ENCODE data around the gene LNX1. TPM values are rescaled to one million over a fixed set of nuclear protein-coding genes. Genes with fewer than 3 reads are reported as not detected.

Gene LNX1
- total and polyA plus RNA-seq, 10 of the 15 experiments (the other 5 are each of a cell fraction or from before 2014, with no cell fraction given): 0.72 to 1.4 (median 1.0) TPM

DNA sequence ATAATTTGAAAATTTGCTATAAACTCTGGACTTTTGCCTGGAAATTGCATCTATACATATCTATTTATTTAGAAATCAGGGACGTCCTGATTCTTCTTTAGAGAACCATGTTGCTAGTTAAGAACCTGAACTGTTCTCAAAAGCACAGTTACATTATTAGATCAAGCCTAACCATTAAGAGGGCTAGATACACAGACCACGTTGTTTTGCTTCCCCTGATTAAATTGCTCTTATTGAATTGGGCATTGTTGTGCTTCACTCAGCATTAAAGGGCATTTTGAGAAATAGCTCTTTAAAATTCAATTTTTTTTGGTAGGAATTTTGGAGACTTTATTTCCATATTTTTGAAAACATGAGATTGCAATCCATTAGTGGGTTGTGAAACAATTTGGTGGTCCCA, 169.5 kb downstream of the LNX1 start (continued):
- TF ChIP-seq, protein P1, sequence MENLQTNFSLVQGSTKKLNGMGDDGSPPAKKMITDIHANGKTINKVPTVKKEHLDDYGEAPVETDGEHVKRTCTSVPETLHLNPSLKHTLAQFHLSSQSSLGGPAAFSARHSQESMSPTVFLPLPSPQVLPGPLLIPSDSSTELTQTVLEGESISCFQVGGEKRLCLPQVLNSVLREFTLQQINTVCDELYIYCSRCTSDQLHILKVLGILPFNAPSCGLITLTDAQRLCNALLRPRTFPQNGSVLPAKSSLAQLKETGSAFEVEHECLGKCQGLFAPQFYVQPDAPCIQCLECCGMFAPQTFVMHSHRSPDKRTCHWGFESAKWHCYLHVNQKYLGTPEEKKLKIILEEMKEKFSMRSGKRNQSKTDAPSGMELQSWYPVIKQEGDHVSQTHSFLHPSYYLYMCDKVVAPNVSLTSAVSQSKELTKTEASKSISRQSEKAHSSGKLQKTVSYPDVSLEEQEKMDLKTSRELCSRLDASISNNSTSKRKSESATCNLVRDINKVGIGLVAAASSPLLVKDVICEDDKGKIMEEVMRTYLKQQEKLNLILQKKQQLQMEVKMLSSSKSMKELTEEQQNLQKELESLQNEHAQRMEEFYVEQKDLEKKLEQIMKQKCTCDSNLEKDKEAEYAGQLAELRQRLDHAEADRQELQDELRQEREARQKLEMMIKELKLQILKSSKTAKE (IDR thresholded peaks at IDR 0.05; ENCODE audit: low read depth, poor library complexity, severe bottlenecking): no peak
- TF ChIP-seq YBX1 (IDR thresholded peaks at IDR 0.05) (no peak), ASH2L (IDR thresholded peaks at IDR 0.05; ENCODE audit: borderline replicate concordance, low read depth) (no peak), SREBF2 (IDR thresholded peaks at IDR 0.05; ENCODE audit: low read length) (no peak)

DNA sequence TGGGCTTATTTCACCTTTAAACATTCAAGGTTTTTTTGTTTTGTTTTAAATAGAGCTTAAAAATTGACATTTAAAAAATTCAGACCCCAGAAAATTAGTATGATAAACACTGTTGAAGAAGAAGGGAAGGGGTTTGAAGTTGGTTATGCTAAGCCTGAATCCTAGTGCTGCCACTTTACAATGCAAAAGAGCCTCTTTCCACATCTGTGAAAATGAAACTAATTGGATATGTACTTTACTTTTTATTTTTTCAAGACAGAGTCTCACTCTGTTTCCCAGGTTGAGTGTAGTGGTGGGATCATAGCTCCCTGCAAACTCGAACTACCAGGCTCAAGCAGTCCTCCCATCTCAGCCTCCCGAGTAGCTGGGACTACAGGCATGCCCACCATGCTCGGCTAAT, 172.1 kb downstream of the LNX1 start:
- intact Hi-C loops (cut with micrococcal nuclease; ENCODE audit: unreplicated experiment): no loop called here
- peaks cover 2% of the 10 kb centered on the region for H3K79me2 ChIP-seq (ENCODE audit: control insufficient read depth, insufficient read depth, low read length)
- no peak for FAIRE-seq
- in situ Hi-C loops (cut with MboI): no loop called here
- no peak for ATAC-seq
- ChIA-PET RAD21 (ENCODE audit: unreplicated experiment) (interaction anchor here (0.9 kb wide), 1 partner anchor 15 kb away, joined by 4 read pairs; no protein-coding TSS in a partner anchor), CTCF (interaction anchor here (1.2 to 1.3 kb wide), 2 partner anchors 12 to 385 kb away, joined by 4 read pairs; no protein-coding TSS in a partner anchor), POLR2A (no interaction called here), SMC1A (ENCODE audit: uncharacterized antibody, unreplicated experiment) (interaction anchor here (0.8 to 3.2 kb wide), 5 partner anchors 7 to 40 kb away, joined by 3 to 8 read pairs (median 4); no protein-coding TSS in a partner anchor)
- no peak for DNase-seq (ENCODE audit: low read depth, low spot score)
- no peak overlapping the region for H3K4me3 ChIP-seq
- no peak overlapping the region for H2AFZ ChIP-seq (ENCODE audit: control insufficient read depth, low read depth, low read length)
- H3K4me2 ChIP-seq (ENCODE audit: control insufficient read depth, insufficient read depth): no peak overlapping the region
- H4K20me1 ChIP-seq (ENCODE audit: control insufficient read depth, insufficient read depth): no peaks in the 10 kb centered on the region
- no peaks in the 10 kb centered on the region for H3K4me1 ChIP-seq (ENCODE audit: control insufficient read depth, insufficient read depth, low read length)
- no peaks in the 10 kb centered on the region for H3K27me3 ChIP-seq (replicated peaks in 1 of 2; ENCODE audit: control insufficient read depth in 2 of 2, insufficient read depth in 2 of 2, low read length in 1 of 2)
- BruUV-seq (replicated peaks): no TSS peak
- H3K9me3 ChIP-seq (replicated peaks; ENCODE audit: control insufficient read depth, insufficient read depth, low read length): no peaks in the 10 kb centered on the region
- 83% methylated on average over 3 of the region's 3 CpGs for WGBS (ENCODE audit: insufficient coverage, insufficient replicate concordance, low lambda C conversion rate, missing lambda C conversion rate)
- no peak overlapping the region for H3K27ac ChIP-seq (ENCODE audit: control insufficient read depth, insufficient read depth)
- H3K9ac ChIP-seq (ENCODE audit: control insufficient read depth, insufficient read depth, low read length): no peak overlapping the region
- H3K36me3 ChIP-seq (ENCODE audit: control insufficient read depth in 2 of 2, insufficient read depth in 2 of 2, low read length in 1 of 2): peaks cover 0 to 10% of the 10 kb centered on the region in 2 experiments; a peak in 1 of 4 replicates
- TF ChIP-seq, protein P2, sequence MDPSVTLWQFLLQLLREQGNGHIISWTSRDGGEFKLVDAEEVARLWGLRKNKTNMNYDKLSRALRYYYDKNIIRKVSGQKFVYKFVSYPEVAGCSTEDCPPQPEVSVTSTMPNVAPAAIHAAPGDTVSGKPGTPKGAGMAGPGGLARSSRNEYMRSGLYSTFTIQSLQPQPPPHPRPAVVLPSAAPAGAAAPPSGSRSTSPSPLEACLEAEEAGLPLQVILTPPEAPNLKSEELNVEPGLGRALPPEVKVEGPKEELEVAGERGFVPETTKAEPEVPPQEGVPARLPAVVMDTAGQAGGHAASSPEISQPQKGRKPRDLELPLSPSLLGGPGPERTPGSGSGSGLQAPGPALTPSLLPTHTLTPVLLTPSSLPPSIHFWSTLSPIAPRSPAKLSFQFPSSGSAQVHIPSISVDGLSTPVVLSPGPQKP (IDR thresholded peaks at IDR 0.05; ENCODE audit: low read depth, low read length): no peak
- TF ChIP-seq, protein P3, sequence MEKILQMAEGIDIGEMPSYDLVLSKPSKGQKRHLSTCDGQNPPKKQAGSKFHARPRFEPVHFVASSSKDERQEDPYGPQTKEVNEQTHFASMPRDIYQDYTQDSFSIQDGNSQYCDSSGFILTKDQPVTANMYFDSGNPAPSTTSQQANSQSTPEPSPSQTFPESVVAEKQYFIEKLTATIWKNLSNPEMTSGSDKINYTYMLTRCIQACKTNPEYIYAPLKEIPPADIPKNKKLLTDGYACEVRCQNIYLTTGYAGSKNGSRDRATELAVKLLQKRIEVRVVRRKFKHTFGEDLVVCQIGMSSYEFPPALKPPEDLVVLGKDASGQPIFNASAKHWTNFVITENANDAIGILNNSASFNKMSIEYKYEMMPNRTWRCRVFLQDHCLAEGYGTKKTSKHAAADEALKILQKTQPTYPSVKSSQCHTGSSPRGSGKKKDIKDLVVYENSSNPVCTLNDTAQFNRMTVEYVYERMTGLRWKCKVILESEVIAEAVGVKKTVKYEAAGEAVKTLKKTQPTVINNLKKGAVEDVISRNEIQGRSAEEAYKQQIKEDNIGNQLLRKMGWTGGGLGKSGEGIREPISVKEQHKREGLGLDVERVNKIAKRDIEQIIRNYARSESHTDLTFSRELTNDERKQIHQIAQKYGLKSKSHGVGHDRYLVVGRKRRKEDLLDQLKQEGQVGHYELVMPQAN (conservative IDR thresholded peaks at IDR 0.05): no peak
- TF ChIP-seq GATAD2B (conservative IDR thresholded peaks at IDR 0.05; ENCODE audit: low read depth): no peak
- TF ChIP-seq, protein P4, sequence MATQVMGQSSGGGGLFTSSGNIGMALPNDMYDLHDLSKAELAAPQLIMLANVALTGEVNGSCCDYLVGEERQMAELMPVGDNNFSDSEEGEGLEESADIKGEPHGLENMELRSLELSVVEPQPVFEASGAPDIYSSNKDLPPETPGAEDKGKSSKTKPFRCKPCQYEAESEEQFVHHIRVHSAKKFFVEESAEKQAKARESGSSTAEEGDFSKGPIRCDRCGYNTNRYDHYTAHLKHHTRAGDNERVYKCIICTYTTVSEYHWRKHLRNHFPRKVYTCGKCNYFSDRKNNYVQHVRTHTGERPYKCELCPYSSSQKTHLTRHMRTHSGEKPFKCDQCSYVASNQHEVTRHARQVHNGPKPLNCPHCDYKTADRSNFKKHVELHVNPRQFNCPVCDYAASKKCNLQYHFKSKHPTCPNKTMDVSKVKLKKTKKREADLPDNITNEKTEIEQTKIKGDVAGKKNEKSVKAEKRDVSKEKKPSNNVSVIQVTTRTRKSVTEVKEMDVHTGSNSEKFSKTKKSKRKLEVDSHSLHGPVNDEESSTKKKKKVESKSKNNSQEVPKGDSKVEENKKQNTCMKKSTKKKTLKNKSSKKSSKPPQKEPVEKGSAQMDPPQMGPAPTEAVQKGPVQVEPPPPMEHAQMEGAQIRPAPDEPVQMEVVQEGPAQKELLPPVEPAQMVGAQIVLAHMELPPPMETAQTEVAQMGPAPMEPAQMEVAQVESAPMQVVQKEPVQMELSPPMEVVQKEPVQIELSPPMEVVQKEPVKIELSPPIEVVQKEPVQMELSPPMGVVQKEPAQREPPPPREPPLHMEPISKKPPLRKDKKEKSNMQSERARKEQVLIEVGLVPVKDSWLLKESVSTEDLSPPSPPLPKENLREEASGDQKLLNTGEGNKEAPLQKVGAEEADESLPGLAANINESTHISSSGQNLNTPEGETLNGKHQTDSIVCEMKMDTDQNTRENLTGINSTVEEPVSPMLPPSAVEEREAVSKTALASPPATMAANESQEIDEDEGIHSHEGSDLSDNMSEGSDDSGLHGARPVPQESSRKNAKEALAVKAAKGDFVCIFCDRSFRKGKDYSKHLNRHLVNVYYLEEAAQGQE (IDR thresholded peaks at IDR 0.05; ENCODE audit: low read depth, low read length): no peak
- TF ChIP-seq ZNF207 (IDR thresholded peaks at IDR 0.05; ENCODE audit: borderline replicate concordance): no peak
- TF ChIP-seq, protein P1 (IDR thresholded peaks at IDR 0.05; ENCODE audit: low read depth, poor library complexity, severe bottlenecking): no peak
- no peak for TF ChIP-seq SMAD1 (IDR thresholded peaks at IDR 0.05; ENCODE audit: low read depth, partially characterized antibody)
- TF ChIP-seq MXI1 (IDR thresholded peaks at IDR 0.05; ENCODE audit: low read depth, low read length): no peak

Measured in GM12878 (cell line).